ENCODE measurements around the gene SEMA3D. TPM values are rescaled to one million over a fixed set of nuclear protein-coding genes. Genes with fewer than 3 reads are reported as not detected.

Gene SEMA3D
- total RNA-seq, 1 experiment from 2014 or later, result 0.61 TPM

- no peak overlapping the region for H3K27ac Mint-ChIP-seq (ENCODE audit: unreplicated experiment)
- intact Hi-C loops (cut with micrococcal nuclease; ENCODE audit: unreplicated experiment), result no loop called here
These were observed 61.2 kb downstream of the SEMA3D start for GRCh38 chr7:85125651-85126131.

GRCh38 chr7:85125176-85125575, 61.7 kb downstream of the SEMA3D start:
- no peak overlapping the region for H3K4me3 ChIP-seq (ENCODE audit: low read depth, low read length)
- Mint-ChIP-seq H3K9me3 (ENCODE audit: unreplicated experiment) (no peaks in the 10 kb centered on the region), H3K27ac (ENCODE audit: unreplicated experiment) (no peak overlapping the region), H3K4me3 (ENCODE audit: unreplicated experiment) (no peak overlapping the region), H3K27me3 (ENCODE audit: insufficient read depth, unreplicated experiment) (no peaks in the 10 kb centered on the region), H3K4me1 (ENCODE audit: low read depth, unreplicated experiment) (no peaks in the 10 kb centered on the region), H3K36me3 (ENCODE audit: insufficient read depth, unreplicated experiment) (no peaks in the 10 kb centered on the region)
- no peak for DNase-seq
- no peaks in the 10 kb centered on the region for H3K27me3 ChIP-seq (replicated peaks; ENCODE audit: control insufficient read depth, insufficient read depth, low read length)
- H3K36me3 ChIP-seq (ENCODE audit: control insufficient read depth, insufficient read depth, low read length), result no peaks in the 10 kb centered on the region
- no peak for TF ChIP-seq CTCF (IDR thresholded peaks at IDR 0.05; ENCODE audit: insufficient read depth in 1 of 2, low read depth in 1 of 2, low read length in 1 of 2, severe bottlenecking in 1 of 2, unreplicated experiment in 1 of 2)
- no peaks in the 10 kb centered on the region for H3K9me3 ChIP-seq
- ChIA-PET CTCF (no interaction called here), POLR2A (no interaction called here)
- BruUV-seq (replicated peaks), result no TSS peak
- intact Hi-C loops (cut with micrococcal nuclease; ENCODE audit: unreplicated experiment), result no loop called here
- no peaks in the 10 kb centered on the region for H3K4me1 ChIP-seq

More at GRCh38 chr7:85125651-85126131, 61.2 kb downstream of the SEMA3D start:
- Histone ChIP-seq H3K36me3 (ENCODE audit: control insufficient read depth, insufficient read depth, low read length) (no peaks in the 10 kb centered on the region), H3K4me1 (no peaks in the 10 kb centered on the region), H3K9me3 (no peaks in the 10 kb centered on the region), H3K4me3 (ENCODE audit: low read depth, low read length) (no peak overlapping the region), H3K27me3 (replicated peaks; ENCODE audit: control insufficient read depth, insufficient read depth, low read length) (no peaks in the 10 kb centered on the region)
- H3K4me1 Mint-ChIP-seq (ENCODE audit: low read depth, unreplicated experiment), result no peaks in the 10 kb centered on the region
- no peaks in the 10 kb centered on the region for H3K36me3 Mint-ChIP-seq (ENCODE audit: insufficient read depth, unreplicated experiment)
- no peaks in the 10 kb centered on the region for H3K27me3 Mint-ChIP-seq (ENCODE audit: insufficient read depth, unreplicated experiment)
- no peak for TF ChIP-seq CTCF (IDR thresholded peaks at IDR 0.05; ENCODE audit: insufficient read depth in 1 of 2, low read depth in 1 of 2, low read length in 1 of 2, severe bottlenecking in 1 of 2, unreplicated experiment in 1 of 2)
- CTCF ChIA-PET, result no interaction called here
- no peaks in the 10 kb centered on the region for H3K9me3 Mint-ChIP-seq (ENCODE audit: unreplicated experiment)
- H3K4me3 Mint-ChIP-seq (ENCODE audit: unreplicated experiment), result no peak overlapping the region
- no peak for DNase-seq
- POLR2A ChIA-PET, result no interaction called here
- no TSS peak for BruUV-seq (replicated peaks)

GRCh38 chr7:85119934-85120333, 66.9 kb downstream of the SEMA3D start:
- Mint-ChIP-seq H3K9me3 (ENCODE audit: unreplicated experiment) (no peaks in the 10 kb centered on the region), H3K4me3 (ENCODE audit: unreplicated experiment) (no peak overlapping the region), H3K36me3 (ENCODE audit: insufficient read depth, unreplicated experiment) (no peaks in the 10 kb centered on the region), H3K27ac (ENCODE audit: unreplicated experiment) (no peak overlapping the region), H3K4me1 (ENCODE audit: low read depth, unreplicated experiment) (no peaks in the 10 kb centered on the region), H3K27me3 (ENCODE audit: insufficient read depth, unreplicated experiment) (no peaks in the 10 kb centered on the region)
- TF ChIP-seq CTCF (IDR thresholded peaks at IDR 0.05; ENCODE audit: insufficient read depth in 1 of 2, low read depth in 1 of 2, low read length in 1 of 2, severe bottlenecking in 1 of 2, unreplicated experiment in 1 of 2), result no peak
- BruUV-seq (replicated peaks), result no TSS peak
- CTCF ChIA-PET, result no interaction called here
- Histone ChIP-seq H3K4me1 (no peaks in the 10 kb centered on the region), H3K9me3 (no peaks in the 10 kb centered on the region), H3K36me3 (ENCODE audit: control insufficient read depth, insufficient read depth, low read length) (no peaks in the 10 kb centered on the region), H3K4me3 (ENCODE audit: low read depth, low read length) (no peak overlapping the region), H3K27me3 (replicated peaks; ENCODE audit: control insufficient read depth, insufficient read depth, low read length) (no peaks in the 10 kb centered on the region)
- POLR2A ChIA-PET, result interaction anchor here (0.6 kb wide), 1 partner anchor 351 kb away, joined by 3 read pairs; no protein-coding TSS in a partner anchor
- no peak for DNase-seq
- intact Hi-C loops (cut with micrococcal nuclease; ENCODE audit: unreplicated experiment), result no loop called here

Data from Caco-2 (cell line).